Sigmoid colon (tissue), 4 donors: ENCODE measurements around the gene PPFIBP2.

Experiments used
- CTCF ChIP-seq, 4 experiments: fragments of 450-650 bp in 3 of 4; fragments of 200-600 bp in 1 of 4; IDR thresholded peaks; one replicate each; pipeline ENCODE4 v1.5.1; 2016 to 2019; ENCODE audit warnings: antibody characterized with exemption in 4 of 4, mild to moderate bottlenecking in 3 of 4, moderate library complexity in 2 of 4
- EP300 ChIP-seq, 4 donors: sonication (generic); formaldehyde crosslinking; IDR thresholded peaks; one replicate each; pipeline ENCODE4 v1.6.1; 2017; ENCODE audit warnings: antibody characterized with exemption in 4 of 4
- POLR2AphosphoS5 ChIP-seq, 4 donors: sonication (generic); formaldehyde crosslinking; IDR thresholded peaks; one replicate each; pipeline ENCODE4 v1.6.1; 2017; ENCODE audit warnings: antibody characterized with exemption in 4 of 4

- TF ChIP-seq CTCF (IDR thresholded peaks at IDR 0.05): no peak
- no peak for TF ChIP-seq EP300 (IDR thresholded peaks at IDR 0.05)
- TF ChIP-seq POLR2AphosphoS5 (IDR thresholded peaks at IDR 0.05): no peak
Observed at GRCh38 chr11:7690648-7691047, 176.8 kb downstream of the PPFIBP2 start.
